Measurements from ENCODE around the gene FREM3.

DNA sequence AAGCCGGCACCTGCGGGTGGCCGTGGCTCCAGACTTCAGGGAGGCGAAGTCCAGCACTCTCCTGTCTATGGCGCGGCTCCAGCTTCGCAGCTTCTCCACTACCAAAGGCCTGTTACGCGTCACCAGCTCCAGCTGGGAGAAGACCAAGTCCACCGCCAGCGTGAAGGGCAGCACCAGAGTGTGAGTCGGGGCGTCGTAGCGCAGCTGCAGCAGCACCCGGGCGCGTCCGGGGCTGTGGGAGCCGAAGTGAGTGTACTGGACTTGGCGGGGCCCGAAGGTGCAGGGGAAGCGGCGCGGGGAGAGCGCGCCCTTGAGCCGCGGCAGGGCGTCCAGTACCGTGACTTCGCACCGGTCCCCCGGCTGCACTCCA lies 444 bp downstream of the FREM3 start:
- TF ChIP-seq, protein P1, sequence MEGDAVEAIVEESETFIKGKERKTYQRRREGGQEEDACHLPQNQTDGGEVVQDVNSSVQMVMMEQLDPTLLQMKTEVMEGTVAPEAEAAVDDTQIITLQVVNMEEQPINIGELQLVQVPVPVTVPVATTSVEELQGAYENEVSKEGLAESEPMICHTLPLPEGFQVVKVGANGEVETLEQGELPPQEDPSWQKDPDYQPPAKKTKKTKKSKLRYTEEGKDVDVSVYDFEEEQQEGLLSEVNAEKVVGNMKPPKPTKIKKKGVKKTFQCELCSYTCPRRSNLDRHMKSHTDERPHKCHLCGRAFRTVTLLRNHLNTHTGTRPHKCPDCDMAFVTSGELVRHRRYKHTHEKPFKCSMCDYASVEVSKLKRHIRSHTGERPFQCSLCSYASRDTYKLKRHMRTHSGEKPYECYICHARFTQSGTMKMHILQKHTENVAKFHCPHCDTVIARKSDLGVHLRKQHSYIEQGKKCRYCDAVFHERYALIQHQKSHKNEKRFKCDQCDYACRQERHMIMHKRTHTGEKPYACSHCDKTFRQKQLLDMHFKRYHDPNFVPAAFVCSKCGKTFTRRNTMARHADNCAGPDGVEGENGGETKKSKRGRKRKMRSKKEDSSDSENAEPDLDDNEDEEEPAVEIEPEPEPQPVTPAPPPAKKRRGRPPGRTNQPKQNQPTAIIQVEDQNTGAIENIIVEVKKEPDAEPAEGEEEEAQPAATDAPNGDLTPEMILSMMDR (IDR thresholded peaks at IDR 0.05), result no peak
- no peak for TF ChIP-seq GABPA (IDR thresholded peaks at IDR 0.05; ENCODE audit: low read depth)
- no peak for TF ChIP-seq RCOR1 (IDR thresholded peaks at IDR 0.05; ENCODE audit: low read length)
- TF ChIP-seq ELF1 (IDR thresholded peaks at IDR 0.05), result no peak
- no peak for TF ChIP-seq RAD21 (IDR thresholded peaks at IDR 0.05; ENCODE audit: low read length)
- no peak for TF ChIP-seq MEF2A (IDR thresholded peaks at IDR 0.05; ENCODE audit: borderline replicate concordance, low read depth)
- TF ChIP-seq TEAD4 (IDR thresholded peaks at IDR 0.05; ENCODE audit: borderline replicate concordance, insufficient read depth), result no peak
- TF ChIP-seq, protein P2, sequence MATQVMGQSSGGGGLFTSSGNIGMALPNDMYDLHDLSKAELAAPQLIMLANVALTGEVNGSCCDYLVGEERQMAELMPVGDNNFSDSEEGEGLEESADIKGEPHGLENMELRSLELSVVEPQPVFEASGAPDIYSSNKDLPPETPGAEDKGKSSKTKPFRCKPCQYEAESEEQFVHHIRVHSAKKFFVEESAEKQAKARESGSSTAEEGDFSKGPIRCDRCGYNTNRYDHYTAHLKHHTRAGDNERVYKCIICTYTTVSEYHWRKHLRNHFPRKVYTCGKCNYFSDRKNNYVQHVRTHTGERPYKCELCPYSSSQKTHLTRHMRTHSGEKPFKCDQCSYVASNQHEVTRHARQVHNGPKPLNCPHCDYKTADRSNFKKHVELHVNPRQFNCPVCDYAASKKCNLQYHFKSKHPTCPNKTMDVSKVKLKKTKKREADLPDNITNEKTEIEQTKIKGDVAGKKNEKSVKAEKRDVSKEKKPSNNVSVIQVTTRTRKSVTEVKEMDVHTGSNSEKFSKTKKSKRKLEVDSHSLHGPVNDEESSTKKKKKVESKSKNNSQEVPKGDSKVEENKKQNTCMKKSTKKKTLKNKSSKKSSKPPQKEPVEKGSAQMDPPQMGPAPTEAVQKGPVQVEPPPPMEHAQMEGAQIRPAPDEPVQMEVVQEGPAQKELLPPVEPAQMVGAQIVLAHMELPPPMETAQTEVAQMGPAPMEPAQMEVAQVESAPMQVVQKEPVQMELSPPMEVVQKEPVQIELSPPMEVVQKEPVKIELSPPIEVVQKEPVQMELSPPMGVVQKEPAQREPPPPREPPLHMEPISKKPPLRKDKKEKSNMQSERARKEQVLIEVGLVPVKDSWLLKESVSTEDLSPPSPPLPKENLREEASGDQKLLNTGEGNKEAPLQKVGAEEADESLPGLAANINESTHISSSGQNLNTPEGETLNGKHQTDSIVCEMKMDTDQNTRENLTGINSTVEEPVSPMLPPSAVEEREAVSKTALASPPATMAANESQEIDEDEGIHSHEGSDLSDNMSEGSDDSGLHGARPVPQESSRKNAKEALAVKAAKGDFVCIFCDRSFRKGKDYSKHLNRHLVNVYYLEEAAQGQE (IDR thresholded peaks at IDR 0.05; ENCODE audit: low read depth, low read length), result no peak
- no peak for TF ChIP-seq TCF12 (IDR thresholded peaks at IDR 0.05)
- TF ChIP-seq USF2 (IDR thresholded peaks at IDR 0.05; ENCODE audit: borderline replicate concordance, low read depth, low read length), result no peak
- no peak for TF ChIP-seq EZH2phosphoT487 (IDR thresholded peaks at IDR 0.05; ENCODE audit: borderline replicate concordance, low read depth)

Data from SK-N-SH (cell line).